GM19023 (cell line): ENCODE data around the gene SPAG17.

Source experiments
- ATAC-seq: cut with Tn5 transposase; IDR thresholded peaks from one replicate; pipeline ENCODE4 v1.9.1; 2021; ENCODE audit warnings: mild to moderate bottlenecking, moderate library complexity; ENCODE audit not compliant: unreplicated experiment

The SPAG17 gene

GRCh38 chr1:118122234-118123004, 62.6 kb downstream of the SPAG17 start:
- no peak for ATAC-seq

GRCh38 chr1:118118873-118119463, 66.1 kb downstream of the SPAG17 start:
- no peak for ATAC-seq

GRCh38 chr1:118118469-118118868, 66.6 kb downstream of the SPAG17 start:
- ATAC-seq: no peak

- no peak for ATAC-seq
Observed at GRCh38 chr1:118117521-118117920, 67.5 kb downstream of the SPAG17 start.

- no peak for ATAC-seq
Observed at GRCh38 chr1:118116909-118117308, 68.1 kb downstream of the SPAG17 start.

- ATAC-seq: no peak
Observed at GRCh38 chr1:118116401-118116800, 68.6 kb downstream of the SPAG17 start.

- ATAC-seq: no peak
Observed at GRCh38 chr1:118115567-118116295, 69.3 kb downstream of the SPAG17 start.

- no peak for ATAC-seq
Observed at GRCh38 chr1:118113261-118113660, 71.8 kb downstream of the SPAG17 start.

GRCh38 chr1:118110580-118110979, 74.4 kb downstream of the SPAG17 start:
- no peak for ATAC-seq

GRCh38 chr1:118104951-118105350, 80.1 kb downstream of the SPAG17 start:
- ATAC-seq: no peak

- no peak for ATAC-seq
Observed at GRCh38 chr1:118102445-118102844, 82.6 kb downstream of the SPAG17 start.

- no peak for ATAC-seq
Observed at GRCh38 chr1:118101999-118102398, 83.0 kb downstream of the SPAG17 start.

GRCh38 chr1:118101515-118101844, 83.5 kb downstream of the SPAG17 start:
- ATAC-seq: no peak

- ATAC-seq: no peak
Observed at GRCh38 chr1:118100686-118101514, 84.1 kb downstream of the SPAG17 start.

- no peak for ATAC-seq
Observed at GRCh38 chr1:118099686-118100085, 85.3 kb downstream of the SPAG17 start.

- no peak for ATAC-seq
Observed at GRCh38 chr1:118097622-118098348, 87.2 kb downstream of the SPAG17 start.

GRCh38 chr1:118093017-118093416, 92.0 kb downstream of the SPAG17 start:
- ATAC-seq: no peak

- no peak for ATAC-seq
Observed at GRCh38 chr1:118090130-118090529, 94.9 kb downstream of the SPAG17 start.

- no peak for ATAC-seq
Observed at GRCh38 chr1:118085365-118085764, 99.7 kb downstream of the SPAG17 start.

GRCh38 chr1:118084400-118084799, 100.6 kb downstream of the SPAG17 start:
- ATAC-seq: no peak

- ATAC-seq: no peak
Observed at GRCh38 chr1:118082984-118083383, 102.0 kb downstream of the SPAG17 start.
